Esophagus muscularis mucosa (tissue), 4 donors: ENCODE measurements around the gene TBCEL.

Experiments
- CTCF ChIP-seq, 3 experiments: fragments of 200-600 bp in 2 of 3; fragments of 450-650 bp in 1 of 3; sonication (generic) in 2 of 3; IDR thresholded peaks; one replicate each; pipeline ENCODE4 v1.5.1; 2017 to 2019; ENCODE audit warnings: antibody characterized with exemption in 3 of 3, mild to moderate bottlenecking in 2 of 3, moderate library complexity in 1 of 3
- EP300 ChIP-seq: sonication (generic); formaldehyde crosslinking; IDR thresholded peaks from one replicate; pipeline ENCODE4 v1.6.1; 2017; ENCODE audit warnings: antibody characterized with exemption
- POLR2A ChIP-seq: fragments of 450-650 bp; IDR thresholded peaks from one replicate; pipeline ENCODE4 v1.6.1; 2017; ENCODE audit warnings: antibody characterized with exemption, moderate library complexity, mild to moderate bottlenecking, low read depth
- POLR2AphosphoS5 ChIP-seq, 2 donors: sonication (generic); formaldehyde crosslinking; IDR thresholded peaks; one replicate each; pipeline ENCODE4 v1.6.1; 2017; ENCODE audit warnings: antibody characterized with exemption in 2 of 2

GRCh38 chr11:121140369-121140768, 116.5 kb downstream of the TBCEL start:
- TF ChIP-seq POLR2A = no peak
- TF ChIP-seq CTCF (IDR thresholded peaks at IDR 0.05) = no peak
- no peak for TF ChIP-seq EP300
- TF ChIP-seq POLR2AphosphoS5 (IDR thresholded peaks at IDR 0.05) = no peak
